Stomach smooth muscle (tissue), 2 donors: ENCODE measurements around the gene ECSCR.
A peak's percentile ranks its signal among the peaks of the same experiment; 100 is the strongest.
"Not testable (repeated sequence)": the region's sequence is repeated elsewhere in the genome, so short reads cannot be mapped to it uniquely, and the experiment has no call there.

Experiments
- H3K27ac ChIP-seq: one replicate; pipeline ENCODE4 v1.7.0; 2013; ENCODE audit warnings: mild to moderate bottlenecking, low read length, inconsistent platforms
- H3K27me3 ChIP-seq, 2 donors: one replicate each; pipeline ENCODE4 v1.7.0; 2013; ENCODE audit warnings: low read length in 2 of 2; ENCODE audit not compliant: insufficient read depth in 2 of 2, control insufficient read depth in 1 of 2
- H3K36me3 ChIP-seq, 2 donors: one replicate each; pipeline ENCODE4 v1.7.0; 2013; ENCODE audit warnings: low read length in 2 of 2; ENCODE audit not compliant: control insufficient read depth in 2 of 2, insufficient read depth in 2 of 2
- H3K4me1 ChIP-seq: one replicate; pipeline ENCODE4 v1.7.0; 2013; ENCODE audit warnings: low read length; ENCODE audit not compliant: control insufficient read depth, insufficient read depth
- H3K4me3 ChIP-seq, 2 donors: one replicate each; pipeline ENCODE4 v1.7.0; 2013; ENCODE audit warnings: low read length in 2 of 2
- H3K9ac ChIP-seq, 2 donors: one replicate each; pipeline ENCODE4 v1.7.0; 2013; ENCODE audit warnings: low read length in 2 of 2, mild to moderate bottlenecking in 1 of 2
- H3K9me3 ChIP-seq, 2 donors: one replicate each; pipeline ENCODE4 v1.7.0; 2013; ENCODE audit warnings: low read length in 2 of 2; ENCODE audit not compliant: control insufficient read depth in 2 of 2
- donor health status: healthy.
- donor health status: Pancreatic carcinoma.

Gene ECSCR

DNA sequence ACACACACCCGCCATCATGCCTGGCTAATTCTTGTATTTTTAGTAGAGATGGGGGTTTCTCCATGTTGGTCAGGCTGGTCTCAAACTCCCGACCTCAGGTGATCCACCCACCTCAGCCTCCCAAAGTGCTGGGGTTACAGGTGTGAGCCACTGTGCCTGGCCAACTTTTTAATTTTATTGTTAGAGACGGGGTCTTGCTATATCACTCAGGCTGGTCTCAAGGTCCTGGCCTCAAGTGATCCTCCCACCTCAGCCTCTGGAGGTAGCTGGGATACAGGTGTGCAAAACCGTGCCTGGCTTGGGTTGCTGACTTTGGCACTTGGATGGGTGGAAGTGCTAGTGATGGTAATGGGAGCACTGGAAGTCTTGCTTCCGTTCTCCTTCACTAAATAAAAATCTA, 53.4 kb downstream of the ECSCR start:
- not testable (repeated sequence) for H3K27me3 ChIP-seq, H3K4me3 ChIP-seq, H3K9ac ChIP-seq, H3K27ac ChIP-seq, H3K9me3 ChIP-seq, H3K36me3 ChIP-seq
- peaks cover 19% of the 10 kb centered on the region for H3K4me1 ChIP-seq

DNA sequence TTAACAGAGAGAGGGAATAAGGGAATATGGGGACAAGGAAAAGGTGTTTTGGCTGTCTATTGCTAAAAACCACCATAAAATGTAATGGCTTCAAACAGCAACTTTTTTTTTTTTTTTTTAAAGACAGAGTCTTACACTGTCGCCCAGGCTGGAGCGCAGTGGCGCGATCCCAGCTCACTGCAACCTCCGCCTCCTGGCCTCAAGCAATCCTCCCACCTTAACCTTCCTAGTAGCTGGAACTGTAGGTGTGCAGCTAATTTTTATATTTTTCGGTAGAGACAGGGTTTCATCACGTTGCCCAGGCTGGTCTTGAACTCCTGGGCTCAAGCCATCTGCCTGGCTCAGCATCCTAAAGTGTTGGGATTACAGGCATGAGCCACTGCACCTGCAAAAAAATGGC, 54.4 kb downstream of the ECSCR start:
- H3K4me3 ChIP-seq: no peak overlapping the region
- no peaks in the 10 kb centered on the region for H3K9me3 ChIP-seq
- H3K4me1 ChIP-seq: peaks cover 21% of the 10 kb centered on the region
- H3K27me3 ChIP-seq: no peaks in the 10 kb centered on the region
- H3K9ac ChIP-seq: no peak overlapping the region
- H3K36me3 ChIP-seq: peaks cover 0 to 3% of the 10 kb centered on the region in 2 donors
- no peak overlapping the region for H3K27ac ChIP-seq

DNA sequence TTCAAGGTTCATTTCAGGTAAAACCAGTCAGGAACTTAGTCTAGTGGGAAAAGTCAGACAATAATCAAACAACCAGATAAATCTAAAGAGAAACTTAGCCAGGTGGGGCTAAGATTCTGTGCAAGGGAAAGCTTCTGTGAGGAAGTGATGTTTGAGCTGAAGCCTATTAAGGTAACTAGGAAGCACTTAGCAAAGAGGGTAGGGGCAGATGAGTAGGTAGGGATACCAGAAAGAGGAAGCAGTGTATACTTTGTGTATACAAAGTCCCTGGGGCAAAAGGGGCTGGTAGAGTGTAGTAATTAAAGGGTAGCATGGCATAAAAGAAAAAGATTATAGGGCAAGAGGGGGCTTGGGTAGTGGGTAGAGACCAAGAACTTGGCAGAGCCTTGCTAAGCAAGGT, 55.0 kb downstream of the ECSCR start:
- Histone ChIP-seq H3K4me1 (peaks cover 25% of the 10 kb centered on the region), H3K36me3 (no peaks in the 10 kb centered on the region), H3K9ac (no peak overlapping the region), H3K9me3 (no peaks in the 10 kb centered on the region), H3K4me3 (no peak overlapping the region), H3K27ac (no peak overlapping the region), H3K27me3 (no peaks in the 10 kb centered on the region)

DNA sequence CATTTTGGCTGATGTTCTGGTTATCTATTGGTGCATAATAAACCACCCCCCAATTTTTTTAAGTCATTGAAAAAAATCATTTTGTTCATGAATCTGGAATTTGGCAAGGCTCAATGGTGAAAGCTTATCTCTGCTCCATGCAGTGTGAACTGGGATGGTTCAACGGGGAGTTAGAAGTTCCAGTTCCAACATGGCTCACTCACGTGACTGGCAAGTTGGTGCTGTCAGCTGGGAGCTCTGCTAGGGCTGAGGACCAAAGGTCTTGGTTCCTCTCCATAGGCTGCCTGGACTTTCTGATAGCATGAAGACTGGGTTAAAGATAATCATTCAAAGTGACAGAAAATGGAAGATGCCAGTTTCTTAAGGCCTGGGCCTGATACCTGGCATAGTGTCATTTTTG, 55.6 kb downstream of the ECSCR start:
- Histone ChIP-seq H3K4me3 (no peak overlapping the region), H3K9ac (no peak overlapping the region), H3K27ac (no peak overlapping the region), H3K27me3 (no peaks in the 10 kb centered on the region), H3K4me1 (peaks cover 25% of the 10 kb centered on the region), H3K36me3 (no peaks in the 10 kb centered on the region), H3K9me3 (no peaks in the 10 kb centered on the region)

DNA sequence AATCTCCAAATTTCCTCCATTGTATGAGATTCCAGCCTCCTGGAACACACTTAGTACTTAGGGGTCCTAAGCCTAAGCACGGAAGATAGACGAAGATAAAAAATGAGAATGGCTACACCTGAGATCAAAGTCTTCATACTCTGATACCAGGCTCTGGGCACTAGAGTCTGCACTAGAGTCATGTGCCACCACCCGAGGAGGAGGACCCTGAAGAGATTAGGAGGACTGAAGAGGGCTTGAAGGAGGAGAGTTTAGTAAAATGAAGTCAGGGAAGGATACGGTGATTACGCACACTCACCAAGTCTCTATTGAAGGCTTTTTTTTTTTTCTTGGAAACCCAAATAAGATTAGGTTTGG, 58.1 kb downstream of the ECSCR start:
- Histone ChIP-seq H3K27me3 (no peaks in the 10 kb centered on the region), H3K4me1 (peaks cover 15% of the 10 kb centered on the region), H3K36me3 (peaks cover 0 to 2% of the 10 kb centered on the region in 2 donors), H3K9ac (peak overlapping the region; percentile 45 to 68), H3K9me3 (no peaks in the 10 kb centered on the region), H3K4me3 (peak overlapping the region; percentile 60 to 86), H3K27ac (peak overlapping the region; percentile 87)

DNA sequence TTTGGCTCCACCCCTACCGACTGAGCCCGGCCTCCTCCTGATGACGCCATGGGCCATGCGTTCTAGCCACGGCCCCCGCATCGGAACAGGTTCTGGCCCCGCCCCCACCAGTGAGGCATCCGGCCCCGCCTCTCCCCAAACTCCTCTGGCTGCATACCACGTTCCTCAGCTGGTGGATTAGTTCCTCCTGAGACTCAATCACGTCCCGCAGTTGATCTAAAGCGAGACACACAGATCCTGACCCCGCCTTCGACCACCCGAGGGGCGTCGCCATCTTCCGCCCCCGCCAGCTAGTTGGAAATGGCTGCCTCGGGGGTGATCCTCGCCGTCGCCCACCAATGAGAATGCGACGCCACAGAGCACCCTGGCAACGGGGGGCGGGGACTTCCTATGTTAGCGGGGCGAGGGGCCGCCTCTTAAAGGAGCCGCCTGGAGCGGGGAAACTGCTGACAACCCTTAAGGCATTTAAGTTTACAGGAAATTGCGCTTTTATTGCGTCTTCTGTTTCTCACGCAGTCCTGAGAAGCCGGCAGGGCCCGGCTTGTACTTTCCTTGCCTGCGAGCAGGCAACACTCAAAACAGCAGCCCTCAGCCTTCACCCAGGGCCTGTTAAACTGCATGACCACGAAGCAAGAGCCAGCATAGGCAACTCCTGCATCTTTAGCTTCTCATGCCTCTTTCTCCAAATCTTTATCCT, 58.6 kb downstream of the ECSCR start, which contains the start of gene SPATA24:
Gene SPATA24 (minus strand): TSS at position 303 of the 697 bp plus-strand sequence. CDS start 29 bp downstream, at position 274.
- Histone ChIP-seq H3K27me3 (no peaks in the 10 kb centered on the region), H3K4me3 (peak within 1 kb of the TSS; percentile 60 to 86), H3K9ac (peak within 1 kb of the TSS; percentile 45 to 84), H3K4me1 (peaks cover 15% of the 10 kb centered on the region), H3K36me3 (peaks cover 0 to 2% of the 10 kb centered on the region in 2 donors), H3K27ac (peak within 1 kb of the TSS; percentile 87), H3K9me3 (no peaks in the 10 kb centered on the region)

DNA sequence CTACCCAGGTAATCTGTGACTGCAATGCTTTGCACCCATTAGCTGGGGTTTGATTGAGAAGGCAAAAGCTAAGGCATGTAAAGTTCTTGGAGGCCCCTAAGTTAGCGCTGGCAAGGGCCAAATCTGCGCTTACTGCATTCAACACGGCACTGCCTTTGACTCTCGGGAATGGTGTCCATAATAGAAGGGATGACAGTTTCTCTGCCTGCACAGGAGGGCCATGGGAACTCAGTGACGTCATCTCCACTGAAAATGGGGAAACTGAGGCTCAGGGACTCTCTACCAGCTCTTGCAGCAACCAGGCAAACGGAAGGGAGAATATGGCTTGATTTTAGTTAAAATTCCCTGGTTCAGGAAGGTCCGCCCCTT, 59.1 kb downstream of the ECSCR start:
- H3K27me3 ChIP-seq: no peaks in the 10 kb centered on the region
- H3K27ac ChIP-seq: peak overlapping the region; percentile 87
- peaks cover 0 to 2% of the 10 kb centered on the region in 2 donors for H3K36me3 ChIP-seq
- H3K4me1 ChIP-seq: peaks cover 15% of the 10 kb centered on the region
- H3K4me3 ChIP-seq: peak overlapping the region; percentile 60 to 86
- H3K9me3 ChIP-seq: no peaks in the 10 kb centered on the region
- peak overlapping the region; percentile 45 to 84 for H3K9ac ChIP-seq

DNA sequence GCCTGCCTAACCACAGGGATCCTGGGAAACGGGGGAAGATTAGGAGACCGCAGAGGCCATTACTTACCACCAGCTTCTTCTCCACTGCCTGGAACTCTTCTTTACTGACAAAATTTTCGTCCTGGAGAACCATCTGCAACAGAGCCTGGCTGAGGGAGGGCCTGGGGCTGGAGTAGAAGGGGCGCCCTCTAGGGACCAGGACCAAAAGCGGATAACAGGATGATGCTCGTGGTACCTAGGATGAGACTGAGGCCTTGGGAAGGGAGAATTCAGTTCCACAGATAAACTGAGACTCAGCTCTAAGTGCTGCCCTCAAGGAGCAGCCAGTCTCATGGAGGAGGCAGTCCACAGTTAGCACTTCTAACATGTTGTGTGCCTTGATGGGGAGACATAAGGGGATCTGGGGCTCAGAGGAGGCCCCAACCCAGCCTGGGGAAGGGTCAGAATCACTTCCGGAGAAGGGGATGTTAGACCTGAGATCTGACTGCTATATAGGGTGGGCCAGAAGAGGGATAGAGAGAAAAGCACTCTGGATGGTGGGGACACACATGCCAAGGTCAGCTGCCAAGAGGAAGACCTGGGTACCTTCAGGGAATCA, 59.9 kb downstream of the ECSCR start:
- Histone ChIP-seq H3K4me3 (peak overlapping the region; percentile 60 to 86), H3K27ac (no peak overlapping the region), H3K9ac (peak overlapping the region in 1 of 2 donors; percentile 45), H3K36me3 (peaks cover 0 to 2% of the 10 kb centered on the region in 2 donors), H3K4me1 (peaks cover 15% of the 10 kb centered on the region), H3K27me3 (no peaks in the 10 kb centered on the region), H3K9me3 (no peaks in the 10 kb centered on the region)

DNA sequence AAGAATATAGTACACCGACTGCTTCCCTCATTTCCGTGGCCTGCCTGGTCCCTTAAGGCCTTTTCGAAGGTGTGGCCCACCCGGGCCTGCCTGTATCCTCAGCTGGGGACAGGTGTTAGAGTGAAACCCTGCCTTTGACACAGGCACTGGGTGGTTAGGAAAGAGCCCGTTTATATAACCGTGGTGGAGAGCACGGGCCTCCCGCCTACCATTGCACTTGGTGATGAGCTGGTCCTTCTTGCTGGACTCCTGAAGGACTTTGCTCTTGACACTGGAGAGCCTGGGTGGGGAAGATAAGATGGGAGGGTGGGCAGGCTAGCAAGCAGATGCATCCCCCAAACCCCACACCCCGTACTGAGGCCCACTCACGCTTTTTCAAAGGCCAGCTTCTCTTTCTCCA, 61.0 kb downstream of the ECSCR start:
- no peak overlapping the region for H3K9ac ChIP-seq
- H3K9me3 ChIP-seq: no peaks in the 10 kb centered on the region
- no peak overlapping the region for H3K4me3 ChIP-seq
- H3K4me1 ChIP-seq: peaks cover 15% of the 10 kb centered on the region
- H3K36me3 ChIP-seq: peaks cover 0 to 2% of the 10 kb centered on the region in 2 donors
- no peaks in the 10 kb centered on the region for H3K27me3 ChIP-seq
- no peak overlapping the region for H3K27ac ChIP-seq

DNA sequence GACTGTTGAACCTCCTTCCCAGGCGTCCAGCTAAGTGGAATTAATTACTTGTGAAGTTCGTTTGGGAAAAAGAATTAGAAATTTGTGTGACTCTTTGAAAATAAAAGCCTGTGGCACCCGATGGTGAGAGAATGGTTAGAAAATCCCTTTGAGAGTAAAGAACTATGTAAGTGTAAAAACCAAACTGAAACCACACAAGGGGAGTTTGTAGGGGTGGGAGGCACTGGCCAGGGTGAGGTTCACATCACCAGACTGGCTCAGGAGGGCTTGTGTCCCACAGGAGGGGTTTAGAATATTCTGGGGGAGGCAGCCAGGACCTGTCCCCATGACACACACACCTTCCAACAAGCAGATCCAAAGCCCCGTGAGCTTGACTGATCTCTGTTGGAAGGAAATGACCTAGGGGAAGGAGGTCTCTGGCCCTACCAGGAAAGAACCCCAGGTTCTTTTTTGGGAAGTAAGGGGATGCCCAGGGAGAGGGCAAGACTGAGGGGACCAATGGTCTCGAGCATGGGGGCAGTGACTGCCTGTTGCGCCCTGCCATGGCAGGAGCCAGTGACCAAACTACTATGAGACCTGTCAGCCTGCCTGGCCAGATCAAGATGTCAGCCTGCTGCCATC, 62.9 kb downstream of the ECSCR start:
- H3K9me3 ChIP-seq: no peaks in the 10 kb centered on the region
- peaks cover 0 to 2% of the 10 kb centered on the region in 2 donors for H3K36me3 ChIP-seq
- peaks cover 2 to 12% of the 10 kb centered on the region in 2 donors for H3K27me3 ChIP-seq
- peaks cover 28% of the 10 kb centered on the region for H3K4me1 ChIP-seq
- no peak overlapping the region for H3K9ac ChIP-seq
- H3K4me3 ChIP-seq: no peak overlapping the region
- no peak overlapping the region for H3K27ac ChIP-seq
